ENCODE measurements around the gene TMEM254.

GRCh38 chr10:80131499-80131901 lies 53.0 kb downstream of the TMEM254 start:
- TF ChIP-seq, protein P1, sequence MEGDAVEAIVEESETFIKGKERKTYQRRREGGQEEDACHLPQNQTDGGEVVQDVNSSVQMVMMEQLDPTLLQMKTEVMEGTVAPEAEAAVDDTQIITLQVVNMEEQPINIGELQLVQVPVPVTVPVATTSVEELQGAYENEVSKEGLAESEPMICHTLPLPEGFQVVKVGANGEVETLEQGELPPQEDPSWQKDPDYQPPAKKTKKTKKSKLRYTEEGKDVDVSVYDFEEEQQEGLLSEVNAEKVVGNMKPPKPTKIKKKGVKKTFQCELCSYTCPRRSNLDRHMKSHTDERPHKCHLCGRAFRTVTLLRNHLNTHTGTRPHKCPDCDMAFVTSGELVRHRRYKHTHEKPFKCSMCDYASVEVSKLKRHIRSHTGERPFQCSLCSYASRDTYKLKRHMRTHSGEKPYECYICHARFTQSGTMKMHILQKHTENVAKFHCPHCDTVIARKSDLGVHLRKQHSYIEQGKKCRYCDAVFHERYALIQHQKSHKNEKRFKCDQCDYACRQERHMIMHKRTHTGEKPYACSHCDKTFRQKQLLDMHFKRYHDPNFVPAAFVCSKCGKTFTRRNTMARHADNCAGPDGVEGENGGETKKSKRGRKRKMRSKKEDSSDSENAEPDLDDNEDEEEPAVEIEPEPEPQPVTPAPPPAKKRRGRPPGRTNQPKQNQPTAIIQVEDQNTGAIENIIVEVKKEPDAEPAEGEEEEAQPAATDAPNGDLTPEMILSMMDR (conservative IDR thresholded peaks at IDR 0.05; ENCODE audit: low read length): no peak
- no peak for TF ChIP-seq EZH2phosphoT487 (IDR thresholded peaks at IDR 0.05; ENCODE audit: borderline replicate concordance, low read depth, low read length)
